NCI-H2107 treated with DMSO at 0.1 percent for 48 hours (cell line): ENCODE data around the gene ETV7.
A peak's percentile ranks its signal among the peaks of the same experiment; 100 is the strongest.

Experiments
- DNase-seq: peaks from one replicate; lab custom pipeline; 2025; ENCODE audit not compliant: unreplicated experiment; lab: John Stamatoyannopoulos, UW

The ETV7 gene

DNA sequence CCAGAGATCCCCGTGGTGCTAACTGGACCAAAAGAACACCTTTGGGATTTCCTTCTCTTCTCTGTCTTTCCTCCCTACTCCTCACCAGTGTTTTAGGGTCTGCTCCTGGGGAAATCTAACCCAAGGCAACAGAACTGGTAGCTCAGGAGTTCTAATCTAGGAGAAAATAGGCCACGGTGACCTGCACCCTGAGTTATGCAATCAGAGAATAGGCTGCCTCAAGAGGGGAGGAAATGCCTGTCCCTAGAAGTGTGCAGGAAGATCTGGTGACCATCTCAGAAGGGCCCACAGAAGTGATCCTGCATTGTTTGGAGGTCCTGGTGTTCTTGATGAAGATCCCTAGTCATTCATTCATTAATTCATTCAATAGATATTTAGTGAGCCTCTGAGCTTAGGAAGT lies 3.4 kb downstream of the ETV7 start:
- DNase-seq, result no peak

DNA sequence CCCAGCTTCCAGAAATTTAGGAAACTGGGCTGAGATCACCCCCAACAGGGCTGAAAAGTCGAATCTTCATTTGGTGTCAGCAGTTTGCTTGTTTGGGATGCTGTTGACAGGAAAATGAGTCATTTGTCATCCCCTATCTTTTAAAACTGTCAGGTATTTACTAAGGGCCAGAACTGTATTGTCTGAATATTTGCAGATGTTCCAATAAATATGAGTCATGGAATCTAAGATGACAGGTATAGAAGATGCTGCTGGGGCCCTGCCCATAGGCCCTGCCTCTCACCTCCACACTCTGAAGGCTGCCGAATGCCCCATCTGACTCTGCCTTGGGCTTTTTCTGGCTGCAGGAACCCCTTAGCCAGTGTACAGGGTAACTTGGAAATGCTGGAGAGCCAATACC lies 3.9 kb downstream of the ETV7 start:
- no peak for DNase-seq

DNA sequence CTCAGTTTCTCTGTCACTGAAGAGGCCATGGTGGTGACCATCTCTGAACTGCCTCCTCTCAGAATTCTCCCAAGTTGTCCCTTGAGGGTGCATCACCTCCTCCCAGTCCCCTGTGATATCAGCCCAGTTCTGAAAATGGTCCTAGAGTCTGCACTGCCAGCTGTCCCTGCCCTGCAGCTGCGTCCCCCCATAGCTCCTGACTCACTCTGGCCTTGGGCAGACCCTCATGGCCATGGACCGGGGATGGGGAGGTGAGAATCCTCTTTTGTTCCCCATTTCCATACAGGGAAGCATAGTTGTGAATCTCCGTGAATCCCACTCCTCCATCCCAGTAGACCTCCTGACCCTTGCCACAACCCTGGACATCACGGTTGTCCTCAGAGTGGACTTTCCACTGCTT lies 4.5 kb downstream of the ETV7 start:
- no peak for DNase-seq

DNA sequence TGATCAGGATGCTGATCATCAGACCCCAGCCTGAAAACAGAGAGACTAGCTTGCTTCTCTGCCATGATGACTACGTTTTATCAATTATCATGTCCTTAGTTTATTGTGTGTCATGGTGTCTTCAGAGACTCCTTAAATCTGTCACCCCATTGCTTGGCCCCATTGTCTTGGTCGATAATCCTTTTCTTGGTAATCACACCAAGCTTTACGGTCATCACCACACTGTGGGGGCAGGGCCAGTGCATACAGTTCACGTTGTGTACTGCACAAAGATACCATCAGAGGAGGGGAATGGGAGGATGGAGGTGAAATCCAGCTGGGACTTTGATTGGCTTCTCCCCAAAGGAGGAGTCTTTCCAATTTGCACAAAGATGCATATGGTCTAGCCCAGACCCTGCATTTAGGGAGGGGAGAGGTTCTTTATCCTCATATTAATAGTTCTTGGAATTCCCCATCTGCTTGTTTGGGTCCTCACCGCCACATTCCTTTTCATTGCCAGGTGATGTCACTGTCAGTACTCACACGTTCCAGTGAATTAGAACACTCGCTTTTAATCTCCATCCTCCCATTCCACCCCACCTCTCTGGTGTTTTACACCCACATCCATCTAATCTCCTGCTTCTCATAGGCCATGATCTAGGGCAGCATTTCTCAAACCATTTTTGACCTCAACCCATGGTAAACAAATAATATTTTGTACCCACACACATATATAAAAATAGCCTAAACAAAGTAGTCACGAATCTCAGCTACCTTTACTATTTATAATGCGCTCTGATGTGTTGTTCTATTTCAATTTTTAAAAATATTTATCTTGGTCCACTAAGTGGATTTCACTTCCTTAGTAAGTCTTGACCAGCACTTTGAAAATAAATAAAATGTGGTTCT lies 5.7 kb downstream of the ETV7 start:
- DNase-seq, result no peak

DNA sequence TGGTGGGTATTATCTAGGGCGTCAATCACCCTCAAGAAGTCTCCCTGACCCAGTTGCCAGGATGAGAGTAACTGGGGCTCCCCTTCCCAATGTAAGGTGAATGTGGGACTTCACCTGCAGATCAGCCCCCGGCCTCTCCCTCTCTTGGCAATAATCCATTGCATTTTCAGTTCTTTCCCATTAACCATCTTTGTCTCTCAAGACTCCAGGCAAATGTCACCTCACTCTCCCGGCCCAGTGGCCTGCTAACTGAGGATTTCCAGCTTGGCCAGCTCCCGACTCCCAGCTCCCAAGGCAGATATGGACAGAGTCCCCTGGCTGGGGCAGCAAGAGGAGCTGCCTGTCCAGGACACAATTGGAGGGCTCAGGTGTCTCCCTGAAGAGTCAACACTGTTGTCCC lies 7.3 kb downstream of the ETV7 start:
- DNase-seq, result no peak

DNA sequence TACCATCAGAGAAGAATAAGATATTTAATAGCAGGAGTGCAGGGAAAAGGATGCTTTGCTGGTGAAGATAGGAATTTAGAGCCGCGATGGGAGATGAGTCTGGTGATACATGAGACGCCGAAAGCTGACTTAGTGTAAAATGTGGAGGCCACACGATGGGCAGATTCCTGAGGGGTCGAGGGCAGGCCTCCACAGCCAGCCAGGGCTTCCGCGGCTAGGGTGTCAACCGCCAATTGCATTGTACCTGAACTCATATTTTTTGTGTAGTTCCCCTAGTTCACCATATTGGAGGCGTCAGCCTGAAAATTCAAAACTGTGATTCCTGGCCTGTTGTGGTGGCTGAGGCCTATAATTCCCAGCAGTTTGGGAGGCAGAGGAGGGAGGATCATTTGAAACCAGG lies 8.5 kb downstream of the ETV7 start:
- DNase-seq, result no peak

DNA sequence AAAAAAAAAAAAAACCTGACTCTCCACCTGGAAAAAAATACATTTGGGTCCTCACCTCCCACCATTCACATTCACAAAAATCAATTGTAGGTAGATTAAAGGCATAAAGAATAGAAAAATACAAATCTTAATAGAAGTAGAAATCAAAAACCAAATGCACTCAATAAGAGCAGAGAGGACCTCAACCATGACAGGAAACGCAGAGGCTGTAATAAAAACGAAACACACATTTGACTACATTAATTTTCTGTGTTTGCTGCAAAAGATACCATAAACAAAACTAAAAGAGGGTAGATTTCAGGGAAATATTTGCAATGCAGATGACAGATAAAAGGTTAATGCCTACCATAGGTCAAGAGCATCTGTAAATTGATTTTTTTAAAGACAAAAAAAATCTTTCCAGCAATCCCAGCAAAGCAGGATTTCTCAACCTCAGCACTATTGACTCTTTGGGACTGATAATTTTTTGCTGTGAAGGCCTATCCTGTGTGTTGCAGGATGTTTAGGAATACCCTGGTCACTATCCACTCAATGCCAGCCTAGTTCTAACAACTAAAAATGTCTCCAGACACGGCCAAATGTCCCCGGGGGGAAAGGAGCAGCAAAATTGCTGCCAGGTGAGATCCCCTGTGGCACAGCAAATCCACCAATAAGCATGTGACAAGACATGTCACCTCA lies 9.1 kb downstream of the ETV7 start:
- DNase-seq, result no peak

DNA sequence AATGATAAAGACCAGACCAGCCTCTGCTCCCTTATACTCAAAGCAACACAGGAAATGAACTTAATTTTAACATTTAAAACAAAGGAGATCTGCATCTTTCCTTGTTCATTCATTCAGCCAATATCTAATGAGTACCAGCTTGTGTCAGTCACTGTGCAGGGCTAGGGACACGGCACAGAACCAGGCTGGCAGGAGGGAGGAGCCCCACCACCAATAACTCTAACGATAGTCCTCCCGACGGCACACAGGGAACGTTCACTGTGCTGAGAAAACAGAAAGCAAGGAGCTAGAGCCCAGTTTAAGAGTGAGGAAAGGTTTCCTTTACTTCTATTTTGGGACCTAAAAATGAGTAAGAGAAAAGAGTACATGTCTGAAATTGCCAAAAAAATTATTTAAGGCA lies 9.9 kb downstream of the ETV7 start:
- no peak for DNase-seq

DNA sequence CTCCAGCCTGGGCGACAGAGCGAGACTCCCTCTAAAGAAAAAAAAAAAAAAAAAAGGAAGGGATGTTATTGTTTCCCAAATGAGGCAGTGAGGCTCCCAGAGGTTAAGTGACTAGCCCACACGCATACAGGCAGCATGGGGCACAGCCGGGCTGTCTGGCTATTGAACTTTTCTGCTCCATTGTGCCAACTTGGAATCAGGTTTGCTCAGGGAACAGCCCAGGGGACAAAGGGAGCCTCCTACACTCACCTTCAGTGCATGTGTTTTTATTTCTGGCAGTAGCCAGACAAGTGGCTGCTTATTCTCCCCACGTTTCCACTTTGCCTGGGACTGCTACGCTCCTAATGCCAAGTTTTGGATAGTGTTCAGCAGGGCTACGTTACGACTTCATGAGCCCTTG lies 10.7 kb downstream of the ETV7 start:
- DNase-seq, result no peak

DNA sequence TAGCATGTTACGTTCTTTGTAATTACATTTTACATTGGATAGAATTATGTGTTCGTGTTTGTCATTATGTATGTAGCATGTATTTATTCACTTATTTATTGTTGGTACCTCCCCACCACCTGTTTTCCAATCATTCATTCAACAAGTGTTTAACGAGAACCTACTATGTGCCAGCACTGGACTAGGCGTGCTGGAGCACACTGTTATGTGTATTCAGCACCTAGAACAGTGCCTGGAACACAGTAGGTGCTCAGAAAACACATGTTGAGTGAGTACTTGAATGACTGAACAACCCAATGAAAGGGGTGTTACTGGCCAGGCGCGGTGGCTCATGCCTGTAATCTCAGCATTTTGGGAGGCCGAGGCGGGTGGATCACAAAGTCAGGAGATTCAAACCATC lies 11.3 kb downstream of the ETV7 start:
- no peak for DNase-seq

DNA sequence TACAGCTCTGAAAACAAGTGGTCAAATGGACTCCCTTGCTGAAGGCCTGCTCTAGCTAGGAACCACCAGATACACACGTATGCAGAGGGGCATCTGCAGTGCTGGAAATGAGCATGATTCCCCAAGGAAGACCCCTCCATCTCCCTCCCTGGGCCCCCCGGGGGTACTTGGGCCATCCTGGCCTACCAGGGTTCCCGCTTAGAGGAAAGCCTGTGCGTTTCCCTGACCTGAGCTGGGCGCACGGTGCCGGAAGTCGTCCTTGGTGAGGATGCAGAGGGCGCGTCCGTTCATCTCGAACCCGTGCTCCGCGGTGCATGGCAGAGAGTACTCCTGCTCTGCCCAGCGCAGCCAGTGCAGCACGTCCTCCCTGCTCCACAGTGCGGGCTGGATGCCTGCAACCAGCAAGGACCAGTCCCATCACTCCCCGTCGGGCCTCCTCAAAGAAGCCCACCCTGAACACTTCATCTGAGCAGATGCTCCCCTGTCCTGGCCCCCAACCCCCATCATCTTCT lies 11.8 kb downstream of the ETV7 start:
- DNase-seq, result no peak

DNA sequence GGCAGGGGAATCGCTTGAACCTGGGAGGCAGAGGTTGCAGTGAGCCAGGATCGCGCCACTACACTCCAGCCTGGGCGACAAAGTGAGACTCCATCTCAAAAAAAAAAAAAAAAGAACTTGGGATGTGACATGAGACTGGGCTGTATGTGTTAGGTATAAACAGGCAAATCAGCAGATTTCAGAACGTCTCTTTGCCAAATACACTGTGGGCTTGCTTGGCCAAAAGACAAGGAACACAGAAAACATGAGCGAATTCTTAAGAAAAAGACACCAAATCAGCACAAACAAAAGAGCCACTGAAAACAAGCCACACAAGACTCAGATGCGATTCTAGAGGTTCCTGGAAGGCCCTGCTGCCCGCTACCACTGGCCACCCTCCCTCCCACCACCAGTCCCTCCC lies 12.5 kb downstream of the ETV7 start:
- DNase-seq, result no peak

DNA sequence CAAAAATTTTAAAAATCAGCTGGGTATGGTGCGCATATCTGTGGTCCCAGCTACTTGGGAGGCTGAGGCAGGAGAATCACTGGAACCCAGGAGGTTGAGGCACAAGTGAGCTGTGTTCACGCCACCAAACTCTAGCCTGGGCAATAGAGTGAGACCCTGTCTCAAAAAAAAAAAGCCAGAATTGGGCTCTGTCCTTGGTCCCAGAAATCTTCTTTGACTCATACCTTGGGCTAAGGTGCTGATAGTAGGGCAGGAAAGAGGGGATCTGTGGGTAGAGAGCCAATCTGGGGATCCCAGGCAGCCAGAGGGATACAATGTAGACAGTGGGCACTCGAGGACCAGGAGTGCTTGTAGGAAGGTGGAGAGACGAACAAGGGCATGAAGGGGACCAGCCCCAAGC lies 13.3 kb downstream of the ETV7 start:
- DNase-seq, result no peak

DNA sequence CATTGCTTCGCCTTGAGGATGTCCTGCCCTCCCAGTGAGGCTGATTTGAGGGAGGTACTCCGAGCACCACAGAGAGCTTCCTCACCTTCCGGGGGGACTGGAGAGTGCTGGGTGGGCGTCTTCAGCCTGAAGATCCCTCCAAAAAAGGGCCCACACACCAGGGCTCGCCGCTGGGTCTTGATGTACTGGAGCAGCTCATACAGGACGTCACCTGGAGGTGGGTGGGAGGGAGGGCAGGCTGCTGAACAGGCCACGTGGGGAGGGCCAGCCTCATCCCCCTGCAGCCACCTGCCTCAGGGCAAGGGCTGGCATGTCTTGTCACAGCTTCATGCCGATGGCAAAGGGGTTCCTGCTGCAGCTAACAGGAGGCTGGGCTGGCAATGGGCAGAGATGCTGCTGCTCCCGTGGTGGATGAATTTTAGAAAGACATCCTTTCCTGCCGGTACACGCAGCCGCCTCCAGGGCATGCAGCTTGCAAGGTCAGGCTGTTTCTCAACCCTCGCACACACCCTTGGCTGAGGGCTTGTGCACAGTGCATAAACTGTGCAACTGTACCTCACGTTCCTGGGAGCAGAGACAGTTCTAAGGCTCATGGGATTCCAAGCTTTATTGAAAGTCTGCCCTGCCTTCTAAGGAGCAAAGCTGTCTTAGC lies 14.0 kb downstream of the ETV7 start:
- DNase-seq, result no peak

DNA sequence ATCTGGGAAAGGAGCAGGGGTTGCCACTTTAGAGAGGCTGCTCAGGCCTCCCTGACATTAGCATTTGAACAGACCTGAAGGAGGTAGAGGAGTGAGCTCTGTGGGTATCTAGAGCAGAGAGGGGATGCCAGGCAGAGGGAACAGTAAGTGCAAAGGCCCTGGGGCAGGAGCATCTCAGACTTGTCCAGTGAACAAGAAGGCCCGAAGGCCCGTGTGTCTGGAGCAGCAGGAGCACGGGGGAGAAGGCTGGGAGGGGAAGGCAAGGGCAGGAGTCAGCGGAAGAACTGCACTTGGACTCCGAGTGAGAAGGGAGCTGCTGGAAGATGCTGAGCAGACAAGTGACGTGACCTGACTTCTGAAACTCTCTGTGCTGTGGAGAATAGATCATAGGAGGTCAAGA lies 15.4 kb downstream of the ETV7 start:
- DNase-seq, result no peak

DNA sequence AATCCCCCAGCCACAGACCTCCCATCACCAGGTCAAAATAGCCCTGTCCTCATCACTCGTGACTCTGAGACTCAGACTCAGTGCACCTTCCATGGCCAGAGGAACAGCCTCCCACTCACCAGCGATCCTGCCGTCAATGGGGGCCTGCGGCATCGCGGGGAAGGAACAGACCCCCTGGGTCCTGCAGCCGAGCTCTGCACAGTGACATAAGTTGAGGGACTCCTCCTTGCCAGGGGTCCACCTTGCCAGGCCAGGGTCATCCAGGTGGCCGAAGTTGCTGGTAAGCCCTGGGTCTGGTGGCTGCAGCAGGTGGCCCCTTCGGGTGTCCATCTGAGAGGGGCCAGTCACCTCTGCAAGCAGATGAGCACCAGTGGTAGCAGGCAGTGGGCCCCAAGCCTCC lies 16.3 kb downstream of the ETV7 start:
- no peak for DNase-seq

DNA sequence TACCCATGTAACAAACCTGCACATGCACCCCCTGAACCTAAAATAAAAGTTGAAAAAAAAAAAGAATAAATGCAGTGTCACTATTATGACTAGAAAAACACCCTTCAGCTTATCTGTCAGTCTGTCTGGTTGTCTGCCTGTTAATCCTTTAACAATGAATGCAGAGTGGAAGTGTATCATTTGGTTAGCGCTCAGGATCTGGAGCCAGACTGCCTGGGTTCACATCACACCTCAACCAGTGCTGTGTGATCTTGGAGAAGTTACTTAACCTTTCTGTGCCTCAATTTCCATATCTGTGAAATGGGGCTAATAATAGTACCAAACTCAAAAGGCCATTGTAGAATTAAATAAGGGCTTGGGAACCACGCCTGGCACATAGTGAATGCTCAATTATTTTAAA lies 16.8 kb downstream of the ETV7 start:
- no peak for DNase-seq

DNA sequence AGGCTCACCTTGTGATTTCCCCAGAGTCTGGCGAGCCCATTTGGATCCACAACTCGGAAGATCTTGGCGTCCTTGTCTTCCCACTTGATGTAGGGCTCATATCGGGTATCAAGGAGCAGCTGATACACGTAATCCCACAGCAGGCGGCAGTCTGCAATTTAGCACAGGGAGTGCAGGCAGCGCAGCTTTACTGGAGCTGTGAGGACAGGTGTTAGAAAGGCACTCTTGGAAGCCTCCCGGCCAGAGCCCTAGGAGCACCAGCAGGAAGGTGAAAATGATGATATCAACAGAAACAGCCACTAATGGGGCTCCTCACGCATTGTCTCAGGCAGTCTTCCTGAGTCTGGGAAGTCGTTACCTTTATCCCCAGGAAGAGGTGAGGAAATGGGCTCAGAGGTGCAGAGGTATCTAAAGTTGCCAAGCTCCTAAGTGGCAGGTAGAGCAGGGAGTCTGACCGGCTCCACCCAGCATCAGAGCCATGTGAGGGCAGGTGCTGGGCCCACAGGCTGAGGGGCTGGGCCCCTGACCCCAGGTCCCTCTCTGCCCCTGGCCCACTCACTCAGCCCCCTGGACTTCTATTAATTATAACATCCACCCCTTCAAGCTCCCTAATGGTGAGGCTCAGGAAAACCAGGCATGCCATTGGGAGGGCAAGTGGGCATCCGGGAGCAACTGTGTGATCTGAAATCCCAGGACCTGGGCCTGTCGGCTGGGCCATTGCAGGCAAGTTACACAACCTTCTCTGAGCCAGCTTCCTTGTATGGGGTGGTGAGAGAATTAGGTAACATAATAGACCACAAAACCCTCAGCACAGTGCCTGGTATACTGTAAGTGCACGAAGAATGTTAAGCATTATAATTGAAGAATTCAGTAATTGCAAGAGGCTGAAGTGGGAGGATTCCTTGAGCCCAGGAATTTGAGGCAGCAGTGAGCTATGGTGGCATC lies 18.3 kb downstream of the ETV7 start:
- peak; percentile 74 for DNase-seq

DNA sequence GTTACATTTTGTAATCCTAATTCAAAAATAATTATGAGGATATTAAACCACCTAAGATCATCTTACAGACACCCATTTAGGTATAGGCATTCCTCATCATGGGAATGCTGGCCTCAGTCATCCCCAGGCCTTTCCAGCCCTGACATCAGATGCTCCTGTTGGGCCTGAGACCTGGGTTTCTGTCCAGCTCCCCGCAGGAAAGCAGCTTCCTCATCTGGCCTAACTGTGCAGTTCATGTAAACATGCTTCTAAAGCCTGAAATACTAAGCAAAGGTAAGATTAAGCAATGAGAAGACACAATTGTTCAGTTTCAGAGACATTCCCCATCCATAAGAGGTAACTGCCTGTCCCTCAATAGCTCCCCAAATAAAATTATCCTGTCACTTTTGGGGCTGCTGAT lies 19.0 kb downstream of the ETV7 start:
- no peak for DNase-seq

DNA sequence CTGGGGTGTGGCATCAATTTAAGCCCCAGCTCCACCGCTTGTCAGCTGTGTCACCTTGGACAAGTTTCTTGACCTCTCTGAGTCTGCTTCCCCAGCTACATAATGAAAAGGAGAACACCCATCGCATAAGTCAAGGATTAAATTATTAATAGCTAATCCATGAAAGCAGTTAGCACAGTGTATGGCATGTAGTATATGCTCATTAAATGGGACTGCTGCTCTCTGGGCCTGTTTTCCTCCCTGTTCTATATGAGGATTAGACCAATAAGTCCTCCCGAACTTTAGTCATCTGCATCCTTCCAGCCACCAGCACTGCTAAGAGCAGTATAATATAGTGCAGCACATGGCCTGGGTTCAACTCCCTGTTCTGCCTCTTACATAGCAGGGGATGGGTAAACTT lies 19.7 kb downstream of the ETV7 start:
- DNase-seq, result no peak
